GM23338 (cell line): ENCODE results near the gene RETSAT. TPM values are rescaled to one million over a fixed set of nuclear protein-coding genes. Genes with fewer than 3 reads are reported as not detected.

Source experiments
- polyA plus RNA-seq: library from polyadenylated mRNA; unstranded; fragments of >200 nt; fragmentation: Nextera tagmentation; extraction: Ambion mirVana; gene quantifications from 2 replicates; pipeline ENCODE4 v1.2.1, GENCODE V29; 2016
- small RNA-seq: library from RNA; depleted of rRNA; stranded (forward); fragments of <200 nt; gene quantifications from one replicate; pipeline ENCODE3, GENCODE V24; 2014; ENCODE audit warnings: low replicate concordance
- total RNA-seq: library from RNA; depleted of rRNA; stranded (reverse); fragments of >200 nt; shearing (Covaris generic); gene quantifications from 2 replicates; pipeline ENCODE4 v1.2.3, GENCODE V29; 2014; rRNA removed

The RETSAT gene
- total and polyA plus RNA-seq, 2 experiments from 2014 or later: 2.3 to 16.4 TPM

Small RNA genes lying within 50 kb of the gene (small RNA-seq; reads per million reads assigned to genes)
- gene AC062037.1: not detected
- gene AC062037.2: not detected
- not detected for gene RF00019
- not detected for gene RN7SL113P

Other genes with a start within 250 kb of the RETSAT start
- 42.4 and 47.3 TPM in 2 replicates for gene TCF7L1, start 221.1 kb downstream of the RETSAT start, total RNA-seq
- 101 and 113 TPM in 2 replicates for gene TCF7L1, start 221.1 kb downstream of the RETSAT start, polyA plus RNA-seq
- gene TGOLN2, start 26.5 kb downstream of the RETSAT start, total RNA-seq: 48.3 and 49.4 TPM in 2 replicates
- 17.8 and 20.8 TPM in 2 replicates for gene TGOLN2, start 26.5 kb downstream of the RETSAT start, polyA plus RNA-seq
- 7.1 and 8.9 TPM in 2 replicates for gene ELMOD3, start 241 bp upstream of the RETSAT start, total RNA-seq
- 5.9 and 8.6 TPM in 2 replicates for gene ELMOD3, start 241 bp upstream of the RETSAT start, polyA plus RNA-seq
- 75.2 and 88.7 TPM in 2 replicates for gene CAPG, start 55.8 kb upstream of the RETSAT start, total RNA-seq
- gene CAPG, start 55.8 kb upstream of the RETSAT start, polyA plus RNA-seq: 104 and 115 TPM in 2 replicates
- gene SH2D6, start 64.2 kb upstream of the RETSAT start, total RNA-seq: not detected in 2 replicates
- gene SH2D6, start 64.2 kb upstream of the RETSAT start, polyA plus RNA-seq: 0.26 and 0.37 TPM in 2 replicates
- 206 and 232 TPM in 2 replicates for gene MAT2A, start 184.6 kb upstream of the RETSAT start, total RNA-seq
- 74.4 and 105 TPM in 2 replicates for gene MAT2A, start 184.6 kb upstream of the RETSAT start, polyA plus RNA-seq
- 30.8 and 36.2 TPM in 2 replicates for gene GGCX, start 207.0 kb upstream of the RETSAT start, total RNA-seq
- 14.4 and 15.3 TPM in 2 replicates for gene GGCX, start 207.0 kb upstream of the RETSAT start, polyA plus RNA-seq
- gene VAMP8, start 223.1 kb upstream of the RETSAT start, total RNA-seq: 16.3 and 17.4 TPM in 2 replicates
- gene VAMP8, start 223.1 kb upstream of the RETSAT start, polyA plus RNA-seq: 71.7 and 73.0 TPM in 2 replicates
- 0.87 and 2.6 TPM in 2 replicates for gene VAMP5, start 229.9 kb upstream of the RETSAT start, total RNA-seq
- gene VAMP5, start 229.9 kb upstream of the RETSAT start, polyA plus RNA-seq: 5.5 and 7.8 TPM in 2 replicates
- gene RNF181, start 241.2 kb upstream of the RETSAT start, total RNA-seq: 114 and 145 TPM in 2 replicates
- 260 and 276 TPM in 2 replicates for gene RNF181, start 241.2 kb upstream of the RETSAT start, polyA plus RNA-seq
- 10.1 and 16.4 TPM in 2 replicates for gene TMEM150A, start 248.2 kb upstream of the RETSAT start, total RNA-seq
- gene TMEM150A, start 248.2 kb upstream of the RETSAT start, polyA plus RNA-seq: 21.4 and 27.9 TPM in 2 replicates